Osteoblast (primary cell): ENCODE measurements around the gene DGCR6. TPM values are rescaled to one million over a fixed set of nuclear protein-coding genes. Genes with fewer than 3 reads are reported as not detected.
"Not testable (repeated sequence)": the region's sequence is repeated elsewhere in the genome, so short reads cannot be mapped to it uniquely, and the experiment has no call there.

Experiments used
- DNase-seq: peaks from one replicate; pipeline ENCODE4 v3.0.0; 2011; ENCODE audit warnings: low spot score, mixed read lengths; ENCODE audit not compliant: insufficient read length; ENCODE audit errors: missing footprints
- H2AFZ ChIP-seq: 2 replicates; pipeline ENCODE4 v1.6.0; 2011; ENCODE audit warnings: mild to moderate bottlenecking, low read length
- H3K27ac ChIP-seq: 2 replicates; pipeline ENCODE4 v1.5.1; 2011; ENCODE audit warnings: mild to moderate bottlenecking, low read depth, low read length, moderate library complexity
- H3K27me3 ChIP-seq: 2 replicates; pipeline ENCODE4 v1.6.0; 2012; ENCODE audit warnings: mild to moderate bottlenecking, control low read depth, inconsistent platforms, low read length, moderate library complexity; ENCODE audit not compliant: insufficient read depth
- H3K36me3 ChIP-seq: 2 replicates; pipeline ENCODE4 v1.5.1; 2011; ENCODE audit warnings: mild to moderate bottlenecking, low read length, control low read depth, moderate library complexity; ENCODE audit not compliant: insufficient read depth
- H3K4me1 ChIP-seq: 2 replicates; pipeline ENCODE4 v1.5.1; 2011; ENCODE audit warnings: mild to moderate bottlenecking, low read length, control low read depth, moderate library complexity; ENCODE audit not compliant: insufficient read depth
- H3K4me2 ChIP-seq: 2 replicates; pipeline ENCODE4 v1.6.0; 2011; ENCODE audit warnings: mild to moderate bottlenecking, low read length; ENCODE audit not compliant: insufficient read depth
- H3K4me3 ChIP-seq: fragments of 200-600 bp; sonication (generic); 3 replicates; pipeline ENCODE4 v1.5.1; 2012; ENCODE audit warnings: mild to moderate bottlenecking, low read length, inconsistent platforms; ENCODE audit not compliant: insufficient read depth
- H3K79me2 ChIP-seq: 2 replicates; pipeline ENCODE4 v1.6.0; 2012; ENCODE audit warnings: mild to moderate bottlenecking, low read length, control low read depth, inconsistent platforms; ENCODE audit not compliant: insufficient read depth
- H3K9me3 ChIP-seq: 2 replicates; pipeline ENCODE4 v1.5.1; 2011; ENCODE audit warnings: low read depth, low read length, control low read depth
- H4K20me1 ChIP-seq: 2 replicates; pipeline ENCODE4 v1.6.0; 2012; ENCODE audit warnings: mild to moderate bottlenecking, low read length, control low read depth; ENCODE audit not compliant: insufficient read depth
- CTCF ChIP-seq: IDR thresholded peaks from 2 replicates; pipeline ENCODE4 v1.5.1; 2011; ENCODE audit warnings: mild to moderate bottlenecking, low read depth, low read length, moderate library complexity; ENCODE audit errors: extremely low read depth
- total RNA-seq: library from RNA; depleted of rRNA; stranded (reverse); fragments of >200 nt; gene quantifications from 2 replicates; pipeline ENCODE4 v1.2.3, GENCODE V29; 2012

Gene DGCR6
- total RNA-seq, 1 donor: 1.1 TPM

- no peak for TF ChIP-seq CTCF
- no peak for DNase-seq
- Histone ChIP-seq H3K79me2 (no peaks in the 10 kb centered on the region), H3K4me2 (no peak overlapping the region), H4K20me1 (no peaks in the 10 kb centered on the region), H3K9me3 (no peaks in the 10 kb centered on the region), H3K27me3 (no peaks in the 10 kb centered on the region), H3K4me3 (no peak overlapping the region), H3K4me1 (no peaks in the 10 kb centered on the region), H3K36me3 (no peaks in the 10 kb centered on the region), H3K27ac (no peak overlapping the region), H2AFZ (no peak overlapping the region)
Observed at GRCh38 chr22:18927573-18927972, 21.5 kb downstream of the DGCR6 start.

- DNase-seq: no peak
- Histone ChIP-seq H3K9me3 (no peaks in the 10 kb centered on the region), H3K36me3 (no peaks in the 10 kb centered on the region), H3K79me2 (no peaks in the 10 kb centered on the region), H4K20me1 (no peaks in the 10 kb centered on the region), H3K27me3 (no peaks in the 10 kb centered on the region), H2AFZ (no peak overlapping the region), H3K4me2 (no peak overlapping the region), H3K4me3 (no peak overlapping the region), H3K4me1 (no peaks in the 10 kb centered on the region), H3K27ac (no peak overlapping the region)
- no peak for TF ChIP-seq CTCF
Observed at GRCh38 chr22:18929459-18929858, 23.3 kb downstream of the DGCR6 start.

GRCh38 chr22:18931905-18932652 is 26.0 kb downstream of the DGCR6 start:
- Histone ChIP-seq H3K36me3 (no peaks in the 10 kb centered on the region), H3K4me1 (no peaks in the 10 kb centered on the region), H3K79me2 (no peaks in the 10 kb centered on the region), H3K4me2 (no peak overlapping the region), H2AFZ (no peak overlapping the region), H3K27ac (no peak overlapping the region), H4K20me1 (no peaks in the 10 kb centered on the region), H3K4me3 (no peak overlapping the region), H3K9me3 (no peaks in the 10 kb centered on the region), H3K27me3 (no peaks in the 10 kb centered on the region)
- no peak for TF ChIP-seq CTCF
- no peak for DNase-seq

DNA sequence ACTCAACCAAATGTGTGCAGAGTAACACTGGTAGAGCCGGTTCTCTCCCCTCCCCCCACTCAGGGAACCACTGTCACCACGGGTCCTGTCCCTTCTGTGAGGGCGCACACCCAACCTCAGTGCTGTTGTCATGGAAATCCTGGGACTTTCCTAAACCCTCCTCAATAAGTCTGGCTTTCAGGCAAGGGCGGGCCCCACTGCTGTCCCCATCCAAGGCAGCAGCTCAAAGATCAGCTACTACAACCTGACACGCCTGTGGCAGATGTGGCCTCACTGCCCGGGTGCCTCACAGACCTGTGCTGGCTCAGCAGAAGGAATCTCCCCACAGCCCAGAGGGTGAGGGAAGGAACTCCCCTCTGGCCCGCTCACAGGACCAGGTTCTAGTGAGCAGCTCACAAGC is 27.8 kb downstream of the DGCR6 start:
- DNase-seq: no peak
- no peak overlapping the region for H2AFZ ChIP-seq
- H3K4me2 ChIP-seq: no peak overlapping the region
- H3K4me1 ChIP-seq: no peaks in the 10 kb centered on the region
- no peak overlapping the region for H3K27ac ChIP-seq
- H3K36me3 ChIP-seq: no peaks in the 10 kb centered on the region
- no peaks in the 10 kb centered on the region for H4K20me1 ChIP-seq
- H3K27me3 ChIP-seq: no peaks in the 10 kb centered on the region
- H3K4me3 ChIP-seq: no peak overlapping the region
- no peak for TF ChIP-seq CTCF
- no peaks in the 10 kb centered on the region for H3K9me3 ChIP-seq
- H3K79me2 ChIP-seq: no peaks in the 10 kb centered on the region

GRCh38 chr22:18934688-18935087 is 28.6 kb downstream of the DGCR6 start:
- not testable (repeated sequence) for H2AFZ ChIP-seq, H3K36me3 ChIP-seq, H3K27me3 ChIP-seq, DNase-seq, H3K4me3 ChIP-seq, H3K9me3 ChIP-seq, H3K79me2 ChIP-seq, H3K4me1 ChIP-seq, H3K4me2 ChIP-seq, H4K20me1 ChIP-seq, H3K27ac ChIP-seq
